Mesothelial cell of epicardium (in vitro differentiated cells): ENCODE data around the gene TMEFF2. TPM values are rescaled to one million over a fixed set of nuclear protein-coding genes. Genes with fewer than 3 reads are reported as not detected.

Experiments used
- DNase-seq, 2 experiments: peaks; one replicate each; pipeline ENCODE4 v3.0.0; 2021; ENCODE audit warnings: low spot score in 2 of 2; ENCODE audit not compliant: unreplicated experiment in 2 of 2
- H3K27ac Mint-ChIP-seq: 2 replicates; pipeline ENCODE4 v1.8.0; 2021; ENCODE audit warnings: mixed read lengths
- H3K27me3 Mint-ChIP-seq: 2 replicates; pipeline ENCODE4 v1.8.0; 2021; ENCODE audit warnings: low read depth, mixed read lengths
- H3K36me3 Mint-ChIP-seq: 2 replicates; pipeline ENCODE4 v1.8.0; 2021; ENCODE audit warnings: mixed read lengths
- H3K4me1 Mint-ChIP-seq: 2 replicates; pipeline ENCODE4 v1.8.0; 2021; ENCODE audit warnings: mixed read lengths
- H3K4me3 Mint-ChIP-seq: 2 replicates; pipeline ENCODE4 v1.8.0; 2021; ENCODE audit warnings: mild to moderate bottlenecking, moderate library complexity, mixed read lengths
- H3K9me3 Mint-ChIP-seq: 2 replicates; pipeline ENCODE4 v1.8.0; 2021; ENCODE audit warnings: mixed read lengths
- total RNA-seq: library from RNA; stranded (reverse); gene quantifications from 3 replicates; pipeline ENCODE4 v1.2.1, GENCODE V29; 2021
- TF ChIP-seq, protein P1 (sequence below): fragments of 200-600 bp; sonication (generic); IDR thresholded peaks from one replicate; pipeline ENCODE4 v1.5.0; 2021; ENCODE audit warnings: antibody characterized with exemption; ENCODE audit not compliant: unreplicated experiment

The TMEFF2 gene
- total RNA-seq, 1 donor from 2014 or later = 18.1 TPM

DNA sequence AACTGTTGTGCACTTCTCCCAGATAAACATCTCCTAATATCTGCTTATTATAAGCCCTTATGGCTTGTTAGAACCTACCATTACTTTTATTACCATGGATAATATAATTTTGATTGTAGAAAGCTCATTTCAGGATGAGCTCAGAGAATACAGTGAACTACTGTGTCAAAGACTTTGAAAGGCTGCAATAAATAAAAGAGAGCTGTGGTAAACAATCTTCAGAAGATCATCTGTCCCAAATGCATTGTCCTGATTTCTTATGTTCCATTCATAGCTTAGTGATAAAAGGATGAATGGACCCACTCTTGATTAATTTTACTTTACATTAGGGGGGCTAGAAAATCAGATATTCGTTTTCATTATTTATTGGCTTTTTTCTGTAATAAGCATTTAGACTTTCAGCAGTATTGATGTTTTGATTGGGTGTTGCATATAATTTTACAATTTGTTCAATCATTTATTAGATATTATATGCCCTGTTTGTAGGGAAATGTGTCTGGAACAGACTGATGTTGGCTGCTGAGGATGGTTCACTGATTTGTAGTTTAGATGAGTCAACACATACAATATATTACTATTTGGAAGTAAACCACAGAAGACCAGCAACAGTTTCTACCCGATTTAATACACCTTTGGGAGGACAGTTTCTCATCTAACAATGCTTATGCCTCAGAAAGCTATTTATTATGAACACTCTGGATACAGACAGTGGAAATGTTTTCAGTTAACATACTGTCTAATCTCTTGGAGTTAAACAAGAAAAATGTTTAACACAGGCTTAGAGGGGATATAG, 147.2 kb downstream of the TMEFF2 start:
- H3K27me3 Mint-ChIP-seq = no peaks in the 10 kb centered on the region
- H3K36me3 Mint-ChIP-seq = peaks cover 1% of the 10 kb centered on the region
- TF ChIP-seq, protein P1, sequence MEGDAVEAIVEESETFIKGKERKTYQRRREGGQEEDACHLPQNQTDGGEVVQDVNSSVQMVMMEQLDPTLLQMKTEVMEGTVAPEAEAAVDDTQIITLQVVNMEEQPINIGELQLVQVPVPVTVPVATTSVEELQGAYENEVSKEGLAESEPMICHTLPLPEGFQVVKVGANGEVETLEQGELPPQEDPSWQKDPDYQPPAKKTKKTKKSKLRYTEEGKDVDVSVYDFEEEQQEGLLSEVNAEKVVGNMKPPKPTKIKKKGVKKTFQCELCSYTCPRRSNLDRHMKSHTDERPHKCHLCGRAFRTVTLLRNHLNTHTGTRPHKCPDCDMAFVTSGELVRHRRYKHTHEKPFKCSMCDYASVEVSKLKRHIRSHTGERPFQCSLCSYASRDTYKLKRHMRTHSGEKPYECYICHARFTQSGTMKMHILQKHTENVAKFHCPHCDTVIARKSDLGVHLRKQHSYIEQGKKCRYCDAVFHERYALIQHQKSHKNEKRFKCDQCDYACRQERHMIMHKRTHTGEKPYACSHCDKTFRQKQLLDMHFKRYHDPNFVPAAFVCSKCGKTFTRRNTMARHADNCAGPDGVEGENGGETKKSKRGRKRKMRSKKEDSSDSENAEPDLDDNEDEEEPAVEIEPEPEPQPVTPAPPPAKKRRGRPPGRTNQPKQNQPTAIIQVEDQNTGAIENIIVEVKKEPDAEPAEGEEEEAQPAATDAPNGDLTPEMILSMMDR = no peak
- no peak overlapping the region for H3K4me3 Mint-ChIP-seq
- H3K4me1 Mint-ChIP-seq = peaks cover 31% of the 10 kb centered on the region
- peak overlapping the region; percentile 39 for H3K27ac Mint-ChIP-seq
- H3K9me3 Mint-ChIP-seq = peaks cover 7% of the 10 kb centered on the region
- no peak for DNase-seq

DNA sequence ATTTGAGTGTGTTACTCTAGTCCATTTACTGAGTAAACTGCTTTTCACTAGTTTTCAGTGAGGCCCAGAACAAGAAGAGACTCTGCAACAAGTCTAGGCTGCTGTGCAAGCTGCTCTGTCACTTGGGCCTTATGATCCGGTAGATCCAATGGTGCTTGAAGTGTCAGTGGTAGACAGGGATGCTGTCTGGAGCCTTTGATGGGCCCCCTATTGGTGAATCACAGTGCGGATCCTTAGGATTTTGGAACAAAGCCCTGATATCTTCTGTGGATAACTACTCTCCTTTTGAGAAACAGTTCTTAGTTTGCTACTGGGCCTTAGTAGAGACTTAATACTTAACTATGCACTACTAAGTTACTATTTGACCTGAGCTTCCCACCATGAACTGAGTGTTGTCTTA, 150.2 kb downstream of the TMEFF2 start:
- peaks cover 15% of the 10 kb centered on the region for H3K9me3 Mint-ChIP-seq
- no peaks in the 10 kb centered on the region for H3K27me3 Mint-ChIP-seq
- TF ChIP-seq, protein P1 = no peak
- no peak overlapping the region for H3K4me3 Mint-ChIP-seq
- no peak overlapping the region for H3K27ac Mint-ChIP-seq
- H3K4me1 Mint-ChIP-seq = peaks cover 12% of the 10 kb centered on the region
- no peak for DNase-seq
- peaks cover 6% of the 10 kb centered on the region for H3K36me3 Mint-ChIP-seq

DNA sequence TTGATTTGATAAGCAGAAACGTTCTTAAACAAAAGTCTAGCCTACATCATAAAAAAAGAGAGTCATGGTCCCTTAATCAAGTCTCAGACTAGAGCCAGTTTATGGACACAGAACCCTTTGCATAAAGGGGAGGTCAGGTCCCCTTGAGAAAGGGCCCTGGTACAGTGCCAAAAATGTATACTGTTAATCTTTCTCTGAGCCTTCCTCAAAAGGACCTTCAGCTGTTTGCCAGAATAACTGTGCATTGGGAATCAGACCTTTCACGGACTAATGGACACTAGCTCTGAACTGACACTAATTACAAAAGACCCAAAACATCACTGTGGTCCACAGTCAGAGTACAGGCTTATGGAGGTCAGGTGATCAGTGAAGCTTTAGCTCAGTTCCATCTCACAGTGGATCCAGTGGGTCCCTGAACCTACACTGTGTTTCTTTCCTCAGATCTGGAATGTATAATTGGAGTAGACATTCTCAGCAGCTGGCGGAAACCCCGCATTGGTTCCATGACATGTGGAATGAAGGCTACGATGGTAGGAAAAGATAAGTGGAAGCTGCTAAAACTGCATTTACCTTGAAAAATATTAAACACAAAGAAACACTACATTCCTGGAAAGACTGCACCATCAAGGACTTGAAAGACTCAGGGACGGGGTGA, 151.4 kb downstream of the TMEFF2 start:
- Mint-ChIP-seq H3K36me3 (peaks cover 6% of the 10 kb centered on the region), H3K9me3 (peaks cover 15% of the 10 kb centered on the region), H3K4me1 (peaks cover 5% of the 10 kb centered on the region), H3K27me3 (no peaks in the 10 kb centered on the region), H3K4me3 (no peak overlapping the region), H3K27ac (no peak overlapping the region)
- TF ChIP-seq, protein P1 = no peak
- DNase-seq = no peak

DNA sequence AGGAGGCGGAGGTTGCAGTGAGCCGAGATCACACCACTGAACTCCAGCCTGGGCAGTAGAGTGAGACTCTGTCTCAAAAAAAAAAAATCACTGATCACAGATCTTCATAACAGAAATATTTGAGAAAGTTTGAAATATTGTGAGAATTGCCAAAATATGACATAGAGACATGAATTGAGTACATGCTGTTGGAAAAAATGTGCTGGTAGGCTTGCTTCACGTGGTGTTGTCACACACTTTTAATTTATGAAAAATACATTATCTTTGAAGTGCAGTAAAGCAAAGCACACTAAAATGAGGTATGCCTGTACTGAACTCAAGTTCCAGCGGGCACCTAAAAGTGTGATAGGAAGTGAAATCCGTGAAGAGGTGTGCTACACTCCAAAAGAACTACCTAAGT, 152.6 kb downstream of the TMEFF2 start:
- H3K4me1 Mint-ChIP-seq = peaks cover 3% of the 10 kb centered on the region
- no peak overlapping the region for H3K4me3 Mint-ChIP-seq
- H3K27ac Mint-ChIP-seq = no peak overlapping the region
- peaks cover 6% of the 10 kb centered on the region for H3K36me3 Mint-ChIP-seq
- peaks cover 15% of the 10 kb centered on the region for H3K9me3 Mint-ChIP-seq
- TF ChIP-seq, protein P1 = no peak
- no peaks in the 10 kb centered on the region for H3K27me3 Mint-ChIP-seq
- no peak for DNase-seq

DNA sequence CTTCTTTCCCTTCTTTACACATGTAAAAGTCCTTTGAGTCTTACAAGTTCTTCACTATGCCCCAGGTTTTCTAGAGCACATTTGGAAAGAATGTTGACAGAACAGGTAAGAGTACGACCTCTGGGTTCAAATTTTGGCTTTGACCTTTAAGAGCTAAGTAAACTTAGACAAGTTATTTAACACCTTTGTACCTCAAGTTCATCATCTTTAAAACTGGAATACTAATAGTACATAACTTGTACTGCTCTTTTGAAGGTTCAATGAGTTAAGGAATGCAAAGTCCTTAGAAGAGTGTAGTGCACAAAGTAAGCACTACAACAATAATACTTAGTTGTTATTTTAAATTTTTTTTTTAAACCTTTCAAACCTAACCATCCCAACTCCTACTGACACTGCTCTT, 156.6 kb downstream of the TMEFF2 start:
- no peak for DNase-seq
- TF ChIP-seq, protein P1 = no peak
- Mint-ChIP-seq H3K4me3 (no peak overlapping the region), H3K4me1 (peaks cover 22% of the 10 kb centered on the region), H3K27me3 (no peaks in the 10 kb centered on the region), H3K36me3 (peaks cover 6% of the 10 kb centered on the region), H3K9me3 (peaks cover 10% of the 10 kb centered on the region), H3K27ac (no peak overlapping the region)
